Measurements from ENCODE around the gene IFI30. TPM values are rescaled to one million over a fixed set of nuclear protein-coding genes. Genes with fewer than 3 reads are reported as not detected.
A peak's percentile ranks its signal among the peaks of the same experiment; 100 is the strongest.

IFI30 gene
- total RNA-seq, 1 experiment from 2014 or later: 9.1 TPM

- ChIA-PET CTCF (interaction anchor here (0.5 to 2.4 kb wide), 17 partner anchors 8 to 392 kb away, joined by 3 to 13 read pairs (median 4); a partner anchor contains a TSS), POLR2A (interaction anchor here (0.6 to 1.6 kb wide), 4 partner anchors 8 to 140 kb away, joined by 3 to 6 read pairs (median 4); partner anchors contain the start of gene PIK3R2)
- Mint-ChIP-seq H3K4me1 (ENCODE audit: insufficient read depth, unreplicated experiment) (peaks cover 19% of the 10 kb centered on the region), H3K4me3 (ENCODE audit: unreplicated experiment) (peak overlapping the region; percentile 52), H3K27me3 (ENCODE audit: insufficient read depth, unreplicated experiment) (no peaks in the 10 kb centered on the region), H3K27ac (ENCODE audit: low read depth, unreplicated experiment) (peak overlapping the region; percentile 25), H3K9me3 (ENCODE audit: unreplicated experiment) (no peaks in the 10 kb centered on the region), H3K36me3 (ENCODE audit: insufficient read depth, unreplicated experiment) (peaks cover 48% of the 10 kb centered on the region)
- intact Hi-C loops (cut with micrococcal nuclease): no loop called here
- DNase-seq (ENCODE audit: unreplicated experiment): no peak
- TF ChIP-seq CTCF (IDR thresholded peaks at IDR 0.05; ENCODE audit: unreplicated experiment): no peak
- no TSS peak for BruUV-seq (replicated peaks)
These were observed 13.1 kb upstream of the IFI30 start for GRCh38 chr19:18160493-18160970.

- peak; percentile 69 for DNase-seq (ENCODE audit: unreplicated experiment)
- ChIA-PET CTCF (interaction anchor here (0.5 to 2.4 kb wide), 29 partner anchors 8 to 393 kb away, joined by 3 to 13 read pairs (median 4); a partner anchor contains a TSS), POLR2A (interaction anchor here (0.6 to 1.6 kb wide), 3 partner anchors 9 to 141 kb away, joined by 3 to 6 read pairs (median 5); partner anchors contain the start of gene PIK3R2)
- peak overlapping the region; percentile 25 for H3K27ac Mint-ChIP-seq (ENCODE audit: low read depth, unreplicated experiment)
- H3K27me3 Mint-ChIP-seq (ENCODE audit: insufficient read depth, unreplicated experiment): no peaks in the 10 kb centered on the region
- BruUV-seq (replicated peaks): no TSS peak
- peaks cover 18% of the 10 kb centered on the region for H3K4me1 Mint-ChIP-seq (ENCODE audit: insufficient read depth, unreplicated experiment)
- intact Hi-C loops (cut with micrococcal nuclease): no loop called here
- TF ChIP-seq CTCF (IDR thresholded peaks at IDR 0.05; ENCODE audit: unreplicated experiment): peak; percentile 57
- H3K9me3 Mint-ChIP-seq (ENCODE audit: unreplicated experiment): no peaks in the 10 kb centered on the region
- H3K36me3 Mint-ChIP-seq (ENCODE audit: insufficient read depth, unreplicated experiment): peaks cover 53% of the 10 kb centered on the region
- H3K4me3 Mint-ChIP-seq (ENCODE audit: unreplicated experiment): peak overlapping the region; percentile 52
These were observed 12.5 kb upstream of the IFI30 start for GRCh38 chr19:18160971-18161635.

- Mint-ChIP-seq H3K27ac (ENCODE audit: low read depth, unreplicated experiment) (no peak overlapping the region), H3K36me3 (ENCODE audit: insufficient read depth, unreplicated experiment) (peaks cover 58% of the 10 kb centered on the region), H3K4me1 (ENCODE audit: insufficient read depth, unreplicated experiment) (peaks cover 12% of the 10 kb centered on the region), H3K4me3 (ENCODE audit: unreplicated experiment) (no peak overlapping the region), H3K9me3 (ENCODE audit: unreplicated experiment) (no peaks in the 10 kb centered on the region), H3K27me3 (ENCODE audit: insufficient read depth, unreplicated experiment) (no peaks in the 10 kb centered on the region)
- no peak for TF ChIP-seq CTCF (IDR thresholded peaks at IDR 0.05; ENCODE audit: unreplicated experiment)
- CTCF ChIA-PET: interaction anchor here (0.6 to 2.4 kb wide), 20 partner anchors 9 to 307 kb away, joined by 3 to 13 read pairs (median 4); no protein-coding TSS in a partner anchor
- no TSS peak for BruUV-seq (replicated peaks)
- intact Hi-C loops (cut with micrococcal nuclease): no loop called here
- no peak for DNase-seq (ENCODE audit: unreplicated experiment)
- POLR2A ChIA-PET: no interaction called here
These were observed 12.0 kb upstream of the IFI30 start for GRCh38 chr19:18161636-18162002.

GRCh38 chr19:18164072-18164471 is 9.5 kb upstream of the IFI30 start:
- no TSS peak for BruUV-seq (replicated peaks)
- no peak overlapping the region for H3K27ac Mint-ChIP-seq (ENCODE audit: low read depth, unreplicated experiment)

More at GRCh38 chr19:18164072-18164471, 9.5 kb upstream of the IFI30 start:
- Mint-ChIP-seq H3K9me3 (ENCODE audit: unreplicated experiment) (no peaks in the 10 kb centered on the region), H3K4me1 (ENCODE audit: insufficient read depth, unreplicated experiment) (peaks cover 5% of the 10 kb centered on the region), H3K4me3 (ENCODE audit: unreplicated experiment) (no peak overlapping the region), H3K36me3 (ENCODE audit: insufficient read depth, unreplicated experiment) (peaks cover 77% of the 10 kb centered on the region), H3K27me3 (ENCODE audit: insufficient read depth, unreplicated experiment) (no peaks in the 10 kb centered on the region)
- TF ChIP-seq CTCF (IDR thresholded peaks at IDR 0.05; ENCODE audit: unreplicated experiment): no peak
- CTCF ChIA-PET: interaction anchor here (0.6 to 1.5 kb wide), 6 partner anchors 10 to 165 kb away, joined by 3 to 6 read pairs (median 4); partner anchors contain the start of gene ARRDC2
- POLR2A ChIA-PET: interaction anchor here (1.4 to 1.6 kb wide), 2 partner anchors 10 to 28 kb away, joined by 3 to 8 read pairs; partner anchors contain the start of gene MPV17L2
- no peak for DNase-seq (ENCODE audit: unreplicated experiment)
- intact Hi-C loops (cut with micrococcal nuclease): no loop called here
